ENCODE measurements around the gene PCYT2. TPM values are rescaled to one million over a fixed set of nuclear protein-coding genes. Genes with fewer than 3 reads are reported as not detected.

The PCYT2 gene
- total and polyA plus RNA-seq, 9 of the 15 experiments (the other 6 are each of a cell fraction or from before 2014, with no cell fraction given) = 0.92 to 134 (median 82.5) TPM

DNA sequence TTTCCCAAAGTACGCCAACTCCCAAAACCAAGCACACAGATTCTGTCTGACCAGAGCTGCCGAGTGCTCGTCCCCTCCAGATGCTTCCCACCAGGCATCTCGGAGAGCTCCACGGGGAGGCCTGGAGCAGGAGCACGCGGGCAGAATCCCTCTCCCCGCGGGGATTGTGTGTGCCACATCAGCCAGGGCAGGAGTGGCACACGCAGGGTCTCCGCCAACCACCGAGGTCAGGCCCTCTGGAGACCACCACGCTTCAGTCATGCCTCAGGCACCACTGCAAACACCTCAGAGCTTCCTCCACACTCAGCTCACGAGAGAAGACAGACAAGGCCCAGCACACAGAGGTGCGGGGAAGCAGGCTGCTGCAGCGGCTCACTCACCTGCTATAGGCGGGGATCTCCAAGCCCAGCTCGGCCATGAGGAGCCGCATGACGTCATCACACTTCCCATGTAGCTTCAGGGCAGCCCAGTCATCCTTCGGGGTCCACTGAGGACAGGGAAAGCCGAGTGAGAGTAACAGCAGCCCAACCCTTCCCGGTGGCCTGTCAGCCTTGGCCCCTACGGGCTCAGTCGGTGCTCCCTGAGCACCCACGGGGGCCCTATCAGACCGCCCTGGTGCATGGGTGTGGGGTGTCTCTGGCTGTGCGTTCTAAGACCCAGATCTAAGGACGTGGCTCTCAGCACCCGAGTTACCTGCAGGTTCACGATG, 2.3 kb upstream of the PCYT2 start:
- H2AFZ ChIP-seq (ENCODE audit: low read depth, low read length) = no peak overlapping the region
- H4K20me1 ChIP-seq (replicated peaks; ENCODE audit: control insufficient read depth, insufficient read depth, low read length) = peaks cover 14% of the 10 kb centered on the region
- H3K9ac ChIP-seq (ENCODE audit: insufficient read depth in 1 of 2, low read depth in 2 of 2, low read length in 2 of 2) = peak overlapping the region in 1 of 2 experiments; percentile 66; a peak in 1 of 4 replicates
- CTCF ChIA-PET (ENCODE audit: low intra/inter-chr PET ratio) = no interaction called here
- no TSS peak for BruUV-seq (replicated peaks)
- ATAC-seq = no peak
- peaks cover 52% of the 10 kb centered on the region for H3K79me2 ChIP-seq (ENCODE audit: control insufficient read depth, insufficient read depth, low read length)
- peaks cover 66% of the 10 kb centered on the region; the same call in 2 of the 3 replicates for H3K36me3 ChIP-seq (ENCODE audit: control insufficient read depth, insufficient read depth, low read length)
- H3K27me3 ChIP-seq (ENCODE audit: control insufficient read depth in 2 of 2, insufficient read depth in 2 of 2, low read length in 2 of 2) = no peaks in the 10 kb centered on the region
- no peak for DNase-seq (ENCODE audit: extremely low read depth in 1 of 4, low spot score in 3 of 4)
- 89% methylated on average over 31 of the region's 31 CpGs for WGBS (ENCODE audit: insufficient coverage, low coverage, missing lambda C conversion rate)
- peaks cover 41 to 90% of the 10 kb centered on the region in 2 experiments for H3K4me1 ChIP-seq (replicated peaks in 1 of 2; ENCODE audit: control insufficient read depth in 2 of 2, insufficient read depth in 2 of 2, low read length in 2 of 2)
- H3K27ac ChIP-seq (ENCODE audit: extremely low read depth, low read depth, low read length) = peak overlapping the region; percentile 8; the same call in 1 of the 3 replicates
- peaks cover 6% of the 10 kb centered on the region for H3K9me1 ChIP-seq (ENCODE audit: control insufficient read depth, insufficient read depth, low read length)
- H3K4me2 ChIP-seq (ENCODE audit: insufficient read depth, low read length) = no peak overlapping the region
- intact Hi-C loops (cut with micrococcal nuclease) = no loop called here
- H3K9me3 ChIP-seq (replicated peaks; ENCODE audit: control insufficient read depth, insufficient read depth, low read depth, low read length) = no peaks in the 10 kb centered on the region
- H3K4me3 ChIP-seq = no peak overlapping the region
- in situ Hi-C loops (cut with MboI) = no loop called here
- TF ChIP-seq, protein P1, sequence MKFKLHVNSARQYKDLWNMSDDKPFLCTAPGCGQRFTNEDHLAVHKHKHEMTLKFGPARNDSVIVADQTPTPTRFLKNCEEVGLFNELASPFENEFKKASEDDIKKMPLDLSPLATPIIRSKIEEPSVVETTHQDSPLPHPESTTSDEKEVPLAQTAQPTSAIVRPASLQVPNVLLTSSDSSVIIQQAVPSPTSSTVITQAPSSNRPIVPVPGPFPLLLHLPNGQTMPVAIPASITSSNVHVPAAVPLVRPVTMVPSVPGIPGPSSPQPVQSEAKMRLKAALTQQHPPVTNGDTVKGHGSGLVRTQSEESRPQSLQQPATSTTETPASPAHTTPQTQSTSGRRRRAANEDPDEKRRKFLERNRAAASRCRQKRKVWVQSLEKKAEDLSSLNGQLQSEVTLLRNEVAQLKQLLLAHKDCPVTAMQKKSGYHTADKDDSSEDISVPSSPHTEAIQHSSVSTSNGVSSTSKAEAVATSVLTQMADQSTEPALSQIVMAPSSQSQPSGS (CRISPR knock-in tag; IDR thresholded peaks at IDR 0.05) = 0 out of 2 replicates have a peak, but pooled peaks have one; percentile 40
- TF ChIP-seq, protein P2, sequence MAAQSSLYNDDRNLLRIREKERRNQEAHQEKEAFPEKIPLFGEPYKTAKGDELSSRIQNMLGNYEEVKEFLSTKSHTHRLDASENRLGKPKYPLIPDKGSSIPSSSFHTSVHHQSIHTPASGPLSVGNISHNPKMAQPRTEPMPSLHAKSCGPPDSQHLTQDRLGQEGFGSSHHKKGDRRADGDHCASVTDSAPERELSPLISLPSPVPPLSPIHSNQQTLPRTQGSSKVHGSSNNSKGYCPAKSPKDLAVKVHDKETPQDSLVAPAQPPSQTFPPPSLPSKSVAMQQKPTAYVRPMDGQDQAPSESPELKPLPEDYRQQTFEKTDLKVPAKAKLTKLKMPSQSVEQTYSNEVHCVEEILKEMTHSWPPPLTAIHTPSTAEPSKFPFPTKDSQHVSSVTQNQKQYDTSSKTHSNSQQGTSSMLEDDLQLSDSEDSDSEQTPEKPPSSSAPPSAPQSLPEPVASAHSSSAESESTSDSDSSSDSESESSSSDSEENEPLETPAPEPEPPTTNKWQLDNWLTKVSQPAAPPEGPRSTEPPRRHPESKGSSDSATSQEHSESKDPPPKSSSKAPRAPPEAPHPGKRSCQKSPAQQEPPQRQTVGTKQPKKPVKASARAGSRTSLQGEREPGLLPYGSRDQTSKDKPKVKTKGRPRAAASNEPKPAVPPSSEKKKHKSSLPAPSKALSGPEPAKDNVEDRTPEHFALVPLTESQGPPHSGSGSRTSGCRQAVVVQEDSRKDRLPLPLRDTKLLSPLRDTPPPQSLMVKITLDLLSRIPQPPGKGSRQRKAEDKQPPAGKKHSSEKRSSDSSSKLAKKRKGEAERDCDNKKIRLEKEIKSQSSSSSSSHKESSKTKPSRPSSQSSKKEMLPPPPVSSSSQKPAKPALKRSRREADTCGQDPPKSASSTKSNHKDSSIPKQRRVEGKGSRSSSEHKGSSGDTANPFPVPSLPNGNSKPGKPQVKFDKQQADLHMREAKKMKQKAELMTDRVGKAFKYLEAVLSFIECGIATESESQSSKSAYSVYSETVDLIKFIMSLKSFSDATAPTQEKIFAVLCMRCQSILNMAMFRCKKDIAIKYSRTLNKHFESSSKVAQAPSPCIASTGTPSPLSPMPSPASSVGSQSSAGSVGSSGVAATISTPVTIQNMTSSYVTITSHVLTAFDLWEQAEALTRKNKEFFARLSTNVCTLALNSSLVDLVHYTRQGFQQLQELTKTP (IDR thresholded peaks at IDR 0.05; ENCODE audit: low read depth in 1 of 2, partially characterized antibody in 2 of 2) = no peak
- TF ChIP-seq JUND (IDR thresholded peaks at IDR 0.05; ENCODE audit: borderline replicate concordance, low read depth, low read length) (peak; percentile 67), JUND (tag; IDR thresholded peaks at IDR 0.05; ENCODE audit: borderline replicate concordance, low read depth, low read length) (no peak; the same call in 2 of the 3 replicates), ZNF263 (CRISPR knock-in tag; IDR thresholded peaks at IDR 0.05; ENCODE audit: borderline replicate concordance) (peak; percentile 77), ATF7 (IDR thresholded peaks at IDR 0.05) (peak; percentile 78), TAF15 (IDR thresholded peaks at IDR 0.05; ENCODE audit: low read depth, low read length) (no peak)
- TF ChIP-seq, protein P3, sequence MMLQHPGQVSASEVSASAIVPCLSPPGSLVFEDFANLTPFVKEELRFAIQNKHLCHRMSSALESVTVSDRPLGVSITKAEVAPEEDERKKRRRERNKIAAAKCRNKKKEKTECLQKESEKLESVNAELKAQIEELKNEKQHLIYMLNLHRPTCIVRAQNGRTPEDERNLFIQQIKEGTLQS (IDR thresholded peaks at IDR 0.05) = peak; percentile 92
- TF ChIP-seq, protein P3 (CRISPR knock-in tag; conservative IDR thresholded peaks at IDR 0.05) = no peak
- no peak for FAIRE-seq
- POLR2A ChIA-PET = interaction anchor here (0.6 to 5.4 kb wide), 8 partner anchors 10 to 258 kb away, joined by 3 to 46 read pairs (median 5); partner anchors contain the start of genes MAFG and PDE6G
